RWPE2 (cell line): ENCODE data around the gene CCDC9B.

Experiments used
- ATAC-seq: fragments of 200-7000 bp; cut with Tn5 transposase; 3 replicates; pipeline ENCODE4 v1.9.1; 2021; ENCODE audit warnings: low read depth
- DNase-seq: peaks from one replicate; pipeline ENCODE4 v3.0.0-alpha.2; 2020; ENCODE audit warnings: low spot score
- H3K27ac ChIP-seq: fragments of 450-650 bp; 2 replicates; pipeline ENCODE4 v1.5.1; 2017; ENCODE audit warnings: mild to moderate bottlenecking; ENCODE audit not compliant: poor library complexity, severe bottlenecking
- H3K27me3 ChIP-seq: fragments of 250-450 bp; sonication (Bioruptor Pico); 2 replicates; pipeline ENCODE4 v1.5.1; 2021; ENCODE audit warnings: mild to moderate bottlenecking, moderate library complexity; ENCODE audit not compliant: insufficient read depth, poor library complexity, severe bottlenecking
- H3K36me3 ChIP-seq: fragments of 250-450 bp; sonication (Bioruptor Pico); 2 replicates; pipeline ENCODE4 v1.5.1; 2020; ENCODE audit warnings: low read depth, mild to moderate bottlenecking, moderate library complexity
- H3K4me1 ChIP-seq: fragments of 250-450 bp; sonication (Bioruptor Pico); 2 replicates; pipeline ENCODE4 v1.5.1; 2021; ENCODE audit warnings: mild to moderate bottlenecking, moderate library complexity; ENCODE audit not compliant: insufficient read depth, poor library complexity, severe bottlenecking
- H3K4me3 ChIP-seq: fragments of 250-450 bp; sonication (Bioruptor Pico); 2 replicates; pipeline ENCODE4 v1.5.1; 2021; ENCODE audit warnings: mild to moderate bottlenecking, moderate library complexity; ENCODE audit not compliant: severe bottlenecking
- H3K9me3 ChIP-seq: fragments of 250-450 bp; sonication (Bioruptor Pico); 2 replicates; pipeline ENCODE4 v1.5.1; 2021; ENCODE audit warnings: mild to moderate bottlenecking, moderate library complexity; ENCODE audit not compliant: severe bottlenecking
- CTCF ChIP-seq: fragments of 450-650 bp; IDR thresholded peaks from one replicate; pipeline ENCODE4 v1.5.1; 2017; ENCODE audit warnings: mild to moderate bottlenecking, moderate library complexity; ENCODE audit not compliant: poor library complexity, severe bottlenecking

Gene CCDC9B

GRCh38 chr15:40286061-40286532, 54.6 kb downstream of the CCDC9B start:
- no peak for DNase-seq
- Histone ChIP-seq H3K4me1 (no peaks in the 10 kb centered on the region), H3K9me3 (no peaks in the 10 kb centered on the region), H3K36me3 (no peaks in the 10 kb centered on the region), H3K4me3 (no peak overlapping the region), H3K27ac (no peak overlapping the region), H3K27me3 (peaks cover 29% of the 10 kb centered on the region)
- no peak for TF ChIP-seq CTCF
- ATAC-seq: no peak

GRCh38 chr15:40285554-40286011, 55.2 kb downstream of the CCDC9B start:
- DNase-seq: no peak
- no peaks in the 10 kb centered on the region for H3K4me1 ChIP-seq
- no peak overlapping the region for H3K4me3 ChIP-seq
- TF ChIP-seq CTCF: no peak
- no peak for ATAC-seq
- no peak overlapping the region for H3K27ac ChIP-seq
- peaks cover 34% of the 10 kb centered on the region for H3K27me3 ChIP-seq
- H3K36me3 ChIP-seq: no peaks in the 10 kb centered on the region
- H3K9me3 ChIP-seq: no peaks in the 10 kb centered on the region

DNA sequence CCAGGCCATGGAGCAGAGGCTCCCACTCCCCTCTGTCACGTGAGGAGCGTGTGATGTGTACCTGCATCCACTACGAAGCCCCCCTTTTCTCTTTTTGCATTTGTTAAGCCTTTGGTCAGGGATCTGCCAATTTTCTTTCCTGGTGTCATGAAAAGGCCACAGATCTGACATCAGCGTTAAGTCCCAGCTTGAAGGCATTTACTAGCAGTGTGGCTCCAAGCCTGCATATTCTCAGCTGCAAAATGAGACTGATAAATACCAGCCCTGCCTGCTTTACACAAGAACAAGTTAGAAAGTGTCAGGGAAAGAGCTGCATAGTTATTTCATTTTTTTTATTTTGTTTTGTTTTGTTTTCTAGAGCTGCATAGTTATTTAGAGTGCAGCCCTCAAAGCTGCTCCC, 55.6 kb downstream of the CCDC9B start:
- Histone ChIP-seq H3K4me1 (no peaks in the 10 kb centered on the region), H3K4me3 (no peak overlapping the region), H3K9me3 (no peaks in the 10 kb centered on the region), H3K36me3 (no peaks in the 10 kb centered on the region), H3K27ac (no peak overlapping the region), H3K27me3 (peaks cover 38% of the 10 kb centered on the region)
- ATAC-seq (no peak), DNase-seq (no peak)
- TF ChIP-seq CTCF: no peak

DNA sequence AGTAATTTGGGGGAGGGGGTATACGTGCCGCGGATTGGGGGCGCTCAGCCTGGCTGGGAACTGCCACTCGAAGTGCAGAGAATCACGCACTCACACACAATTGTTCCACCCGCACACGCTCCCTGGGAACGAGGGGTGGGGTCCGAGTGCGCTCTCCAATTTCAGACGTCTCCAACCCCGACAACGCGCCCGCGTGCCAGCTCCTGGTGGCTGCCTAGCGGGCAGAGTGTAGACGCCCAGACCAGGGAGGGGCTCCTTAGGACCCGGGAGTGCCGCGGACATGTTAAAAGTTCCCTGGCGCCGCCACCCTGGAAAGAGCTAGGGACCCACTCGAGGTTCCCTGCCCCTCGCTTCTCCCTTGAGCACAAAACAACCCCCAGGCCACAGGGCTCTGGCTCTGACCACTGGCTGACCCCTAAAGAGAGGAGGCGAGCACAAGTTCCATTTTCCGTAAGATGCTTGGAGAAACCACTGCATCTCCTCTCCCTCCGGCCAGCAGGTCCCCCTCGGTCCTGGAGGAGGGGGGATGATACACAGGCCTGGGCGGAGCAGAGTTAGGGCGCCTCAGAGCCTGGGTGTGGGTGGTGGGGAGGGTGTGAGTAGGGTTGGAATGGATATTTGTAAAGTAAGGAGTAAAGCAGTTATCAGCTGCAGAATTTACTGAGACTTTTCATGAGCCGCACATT, 57.0 kb downstream of the CCDC9B start:
- Histone ChIP-seq H3K36me3 (no peaks in the 10 kb centered on the region), H3K4me3 (no peak overlapping the region), H3K9me3 (no peaks in the 10 kb centered on the region), H3K27ac (no peak overlapping the region), H3K4me1 (no peaks in the 10 kb centered on the region), H3K27me3 (peaks cover 38% of the 10 kb centered on the region)
- ATAC-seq (no peak), DNase-seq (no peak)
- TF ChIP-seq CTCF: no peak
